Pons (tissue), 1 donor: Measurements from ENCODE around the gene JAKMIP2.

Experiments used
- DNase-seq: peaks from one replicate; pipeline ENCODE4 v3.0.0-alpha.2; 2016; ENCODE audit warnings: low spot score

The JAKMIP2 gene

DNA sequence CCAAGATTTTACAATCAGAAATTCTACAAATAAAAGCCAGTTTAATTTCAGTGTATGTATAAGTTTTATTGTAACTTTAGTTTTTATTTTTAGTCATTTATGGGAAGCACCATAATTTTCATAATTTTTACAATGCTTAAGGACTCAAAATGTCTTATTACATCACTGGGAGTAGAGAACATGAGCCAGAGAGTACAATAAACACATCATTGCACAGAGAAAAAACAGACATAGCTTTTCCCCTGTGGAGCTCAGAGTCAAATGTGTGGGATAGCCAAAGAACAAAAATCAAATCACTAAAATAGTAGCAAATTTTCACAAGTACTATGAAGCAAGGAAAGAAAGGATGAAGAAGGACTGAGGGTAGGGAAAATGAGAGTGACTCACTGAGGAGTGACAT, 5.5 kb upstream of the JAKMIP2 start:
- DNase-seq: no peak

DNA sequence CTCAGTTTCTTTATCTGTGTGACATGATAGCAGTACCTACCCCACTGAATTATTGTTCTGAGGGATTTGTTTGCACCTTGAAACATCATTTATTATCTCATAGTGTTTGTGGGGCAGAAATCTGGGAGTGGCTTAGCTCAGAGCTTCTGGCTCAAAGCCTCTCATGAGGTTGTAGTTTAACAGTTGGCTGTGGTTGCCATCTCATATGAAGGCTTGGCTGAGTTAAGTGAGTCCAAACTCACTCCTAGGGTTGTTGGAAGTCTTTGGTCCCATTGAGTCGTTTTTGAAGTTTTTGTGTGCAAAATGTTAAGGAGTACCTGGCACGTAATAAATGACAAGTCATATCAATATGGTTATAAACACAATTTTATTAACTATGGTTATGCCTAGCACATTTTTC, 3.6 kb upstream of the JAKMIP2 start:
- DNase-seq: no peak

DNA sequence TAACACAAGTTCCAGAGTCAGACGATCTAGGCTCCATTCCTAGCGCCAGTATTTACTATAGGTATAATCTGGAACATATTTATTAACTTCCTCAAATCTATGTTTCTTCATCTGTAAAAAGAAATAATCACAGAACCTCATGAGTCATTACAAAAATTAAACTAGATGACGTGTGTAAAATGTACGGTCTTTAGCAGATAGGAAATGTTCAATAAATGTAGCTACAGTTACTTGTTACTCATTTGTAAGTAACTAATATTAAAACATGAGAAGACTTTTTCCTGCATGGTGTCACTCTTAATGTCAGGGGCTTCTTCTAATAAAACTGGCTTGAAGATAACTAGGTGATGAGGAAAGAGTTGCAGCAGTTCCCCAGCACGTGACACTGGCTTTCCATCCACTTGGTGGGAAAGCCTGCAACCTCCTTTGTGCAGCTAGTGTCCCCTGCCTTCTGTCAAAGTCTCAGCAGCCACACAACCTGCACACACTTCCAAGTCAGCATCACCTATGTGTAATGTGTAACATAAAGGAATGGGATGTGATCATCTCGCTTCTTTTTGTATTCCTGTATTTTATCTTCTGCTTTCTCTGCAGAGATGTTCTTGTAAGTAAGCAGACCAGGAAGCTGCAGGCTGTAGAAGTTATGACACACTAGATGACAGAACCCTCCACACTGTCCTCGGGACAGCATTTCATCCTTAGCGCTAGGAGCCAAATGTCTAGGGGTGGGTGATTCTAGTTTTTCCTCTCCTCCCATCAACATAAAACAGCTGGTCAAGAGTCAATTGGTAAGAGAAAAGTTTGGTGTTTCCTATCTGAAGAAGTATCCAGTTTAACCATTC, 1.8 kb upstream of the JAKMIP2 start:
- no peak for DNase-seq

GRCh38 chr5:147780924-147781573, 1.5 kb downstream of the JAKMIP2 start:
- DNase-seq: no peak

- no peak for DNase-seq
These were observed 2.8 kb downstream of the JAKMIP2 start for GRCh38 chr5:147779694-147780093.

- no peak for DNase-seq
These were observed 5.5 kb downstream of the JAKMIP2 start for GRCh38 chr5:147776989-147777388.

GRCh38 chr5:147773587-147773986, 8.9 kb downstream of the JAKMIP2 start:
- DNase-seq: no peak

GRCh38 chr5:147773139-147773538, 9.4 kb downstream of the JAKMIP2 start:
- no peak for DNase-seq

- DNase-seq: no peak
These were observed 15.5 kb downstream of the JAKMIP2 start for GRCh38 chr5:147767048-147767447.

DNA sequence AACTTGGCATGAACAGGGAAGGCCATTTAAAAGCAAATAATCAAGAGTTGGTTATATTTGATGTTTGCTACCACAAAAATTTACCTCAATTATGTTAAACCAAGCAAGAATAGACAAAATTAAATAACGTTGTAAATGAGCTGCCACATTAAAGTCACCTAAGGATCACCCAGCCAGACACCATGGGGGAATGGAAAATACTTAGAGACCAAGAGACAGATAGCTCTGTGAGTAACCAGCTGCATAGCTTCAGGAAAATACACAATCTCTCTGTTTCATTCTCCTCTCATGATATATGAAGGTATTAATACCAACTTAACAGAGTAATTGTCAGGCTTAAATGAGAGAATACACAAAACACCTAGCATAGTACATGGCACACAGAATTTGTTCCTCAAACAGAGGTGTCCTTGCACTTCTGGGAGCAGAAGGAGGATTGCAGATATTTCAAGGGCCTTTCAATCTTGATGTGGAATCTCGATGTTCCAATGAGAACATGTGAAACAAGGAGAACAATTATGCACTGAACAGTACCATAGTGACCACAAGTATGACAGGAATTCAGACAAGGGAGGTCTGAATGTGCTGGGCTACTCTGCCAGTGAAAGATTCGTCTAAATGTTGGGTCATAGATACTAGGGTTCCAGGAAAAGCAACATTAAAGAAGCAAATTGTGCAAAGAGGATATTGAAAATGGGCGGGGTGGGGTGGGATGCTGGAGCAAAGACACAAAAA, 18.6 kb downstream of the JAKMIP2 start:
- no peak for DNase-seq

GRCh38 chr5:147760086-147760875, 22.2 kb downstream of the JAKMIP2 start:
- no peak for DNase-seq

DNA sequence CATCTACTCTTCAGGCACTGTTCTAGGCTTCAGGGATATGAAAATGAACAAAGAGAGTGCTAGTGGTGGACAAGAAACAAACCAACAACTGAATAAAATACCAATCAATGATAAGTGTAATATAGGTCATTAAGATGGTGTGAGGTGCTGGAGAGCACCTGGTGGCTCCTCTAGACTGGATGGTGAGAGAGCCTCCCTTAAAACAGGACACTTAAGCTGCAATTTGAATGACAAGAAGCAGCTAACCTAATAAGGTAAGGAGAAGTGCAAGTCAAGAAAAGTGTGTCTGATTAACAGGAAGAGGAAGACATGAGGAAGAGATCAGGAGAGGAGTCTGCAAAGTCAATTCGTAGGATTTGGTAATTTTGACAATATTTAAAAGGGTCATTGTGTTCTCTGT, 23.1 kb downstream of the JAKMIP2 start:
- no peak for DNase-seq

DNA sequence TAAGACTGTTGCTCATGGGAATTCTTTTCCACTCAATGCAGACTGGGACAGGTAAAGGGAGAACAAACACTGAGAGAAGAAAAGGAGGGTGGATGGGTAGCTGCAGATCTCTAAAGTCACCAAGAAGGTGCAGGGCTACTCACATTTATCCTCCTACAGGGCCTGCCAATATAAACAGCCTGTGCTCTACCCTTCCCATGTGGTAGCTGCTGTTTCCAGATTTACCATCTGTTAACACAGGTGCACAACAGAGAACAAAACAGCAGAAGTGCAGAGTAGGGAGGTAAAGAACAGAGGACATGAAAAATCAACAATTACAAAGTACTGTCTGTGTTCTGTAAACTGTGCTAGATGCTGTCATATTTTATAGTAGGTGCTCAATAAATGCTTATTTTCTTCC, 26.0 kb downstream of the JAKMIP2 start:
- DNase-seq: no peak

DNA sequence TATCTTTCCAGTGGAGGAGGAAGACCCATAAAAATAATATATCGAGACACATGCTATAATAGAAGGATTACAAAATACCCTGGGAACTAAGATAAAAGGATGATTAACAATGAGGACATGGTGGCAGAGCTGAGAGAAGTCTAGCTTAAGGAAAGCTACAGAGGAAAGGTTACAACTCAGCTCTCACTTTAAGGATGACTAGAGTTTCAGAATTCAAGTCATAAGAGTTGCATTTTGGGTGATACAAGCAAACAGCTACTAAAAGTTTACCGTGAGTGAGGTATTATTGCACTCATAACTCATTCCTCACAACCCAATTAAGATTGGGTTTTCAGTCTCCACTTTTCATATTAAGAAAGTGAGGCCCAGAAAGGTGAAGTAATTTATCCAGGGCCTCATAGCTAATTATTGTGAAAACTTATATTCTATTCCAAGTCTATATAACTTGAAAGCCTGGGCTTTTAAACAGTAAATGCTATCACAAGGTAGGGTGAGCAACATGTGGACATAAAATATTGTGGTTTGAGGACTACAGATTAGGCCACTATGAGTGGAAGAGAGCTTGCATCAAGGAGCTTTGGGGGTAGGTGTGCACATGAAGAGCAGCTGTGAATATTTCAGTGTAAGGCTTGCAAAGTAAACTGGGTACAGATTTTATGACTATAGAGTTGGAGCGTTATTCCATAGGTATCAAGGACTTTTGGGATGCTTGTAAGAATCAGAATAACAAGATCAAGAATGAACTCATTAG, 28.0 kb downstream of the JAKMIP2 start:
- no peak for DNase-seq

DNA sequence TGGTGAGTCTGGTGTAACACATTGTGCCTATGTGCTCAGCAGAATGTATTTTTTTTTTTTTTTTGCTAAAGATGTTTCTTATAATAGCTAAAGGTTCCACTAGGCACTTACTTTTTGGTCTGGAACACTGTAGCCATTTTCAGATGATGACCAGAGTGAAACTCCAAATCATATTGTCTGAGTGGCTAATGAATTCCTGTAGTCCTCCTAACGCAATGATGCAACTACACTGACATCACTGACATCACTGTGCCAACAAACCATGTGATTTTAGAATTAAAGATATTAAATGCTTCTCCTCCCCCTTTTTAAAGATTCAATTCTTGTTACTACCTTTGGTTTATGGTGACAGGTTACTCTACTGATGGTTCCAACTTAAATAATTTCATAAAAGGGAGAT, 28.8 kb downstream of the JAKMIP2 start:
- no peak for DNase-seq

DNA sequence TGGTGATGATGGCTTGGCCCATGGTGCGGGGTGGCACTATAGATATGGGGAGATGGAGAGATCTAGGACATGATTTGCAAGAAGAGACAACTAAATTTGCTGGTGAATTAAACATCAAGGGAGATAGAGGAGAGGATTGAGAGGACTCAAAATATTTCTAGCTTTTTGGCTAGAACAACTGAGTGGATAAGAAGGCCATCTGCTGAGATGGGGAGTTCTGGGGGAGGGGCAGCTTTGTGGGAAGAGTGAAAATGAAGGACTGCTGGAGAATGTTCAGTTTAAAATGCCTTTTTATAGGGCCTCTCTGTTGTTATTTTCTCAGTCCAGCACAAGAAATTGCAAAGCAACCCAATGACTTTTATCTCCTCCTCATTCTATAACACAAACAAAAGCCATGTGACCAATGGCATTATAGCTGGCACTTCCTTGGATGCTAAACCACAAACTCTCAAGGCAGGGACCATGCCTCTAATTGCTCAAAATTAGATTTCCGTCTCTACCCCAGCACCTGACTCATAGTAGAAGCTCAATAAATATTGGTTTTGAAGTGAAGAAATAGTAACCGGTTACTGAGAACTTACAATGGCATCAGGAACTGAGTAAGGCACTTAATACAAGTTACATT, 29.8 kb downstream of the JAKMIP2 start:
- no peak for DNase-seq

GRCh38 chr5:147752033-147752432, 30.5 kb downstream of the JAKMIP2 start:
- no peak for DNase-seq

GRCh38 chr5:147751156-147751830, 31.2 kb downstream of the JAKMIP2 start:
- DNase-seq: peak; percentile 92

DNA sequence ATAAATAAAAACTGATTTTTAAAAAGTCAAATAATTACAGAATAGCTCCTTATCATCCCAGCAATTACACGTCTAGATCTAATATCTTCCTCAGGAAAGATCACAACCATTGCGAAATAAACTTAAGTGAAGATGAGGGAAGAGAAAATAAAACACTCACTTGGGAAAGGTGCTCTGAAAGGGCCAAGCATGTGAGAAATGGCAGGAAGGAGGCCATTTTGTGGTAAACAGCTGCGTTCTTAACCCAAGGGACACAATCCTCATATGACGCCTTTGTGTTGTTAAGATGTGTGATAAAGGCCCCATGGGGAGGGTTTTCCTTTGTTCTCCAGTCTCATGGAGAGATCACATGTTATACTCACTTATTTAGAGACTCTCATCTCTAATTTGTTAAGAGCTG, 32.5 kb downstream of the JAKMIP2 start:
- DNase-seq: no peak

DNA sequence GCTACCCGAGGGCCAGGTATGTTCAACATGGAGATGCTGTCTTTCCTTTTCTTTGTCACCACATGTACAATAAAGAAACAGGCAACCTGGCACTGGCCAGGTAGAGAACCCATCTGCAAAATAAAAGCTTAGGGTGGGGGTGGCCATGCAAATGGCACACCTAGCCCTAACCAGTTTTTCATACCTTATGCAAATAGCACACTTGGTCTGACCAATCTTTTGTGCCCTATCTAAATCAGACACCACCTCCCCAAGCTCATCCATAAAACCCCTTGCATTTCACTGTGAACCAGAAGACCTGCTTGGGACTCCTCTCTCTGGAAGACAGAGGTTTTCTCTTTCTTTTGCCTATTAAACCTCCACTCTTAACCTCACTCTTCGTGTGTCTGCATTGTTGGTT, 33.9 kb downstream of the JAKMIP2 start:
- DNase-seq: no peak
